ENCODE results near the gene RCAN2.

The RCAN2 gene

GRCh38 chr6:46486181-46486580, 5.1 kb downstream of the RCAN2 start:
- no peaks in the 10 kb centered on the region for H3K9me3 ChIP-seq (ENCODE audit: control insufficient read depth, low read length)
- no peak overlapping the region for H3K9ac ChIP-seq (ENCODE audit: low read length)
- H3K36me3 ChIP-seq (ENCODE audit: control insufficient read depth, insufficient read depth, low read length): no peaks in the 10 kb centered on the region
- peaks cover 21% of the 10 kb centered on the region for H3K27me3 ChIP-seq (ENCODE audit: control insufficient read depth, insufficient read depth, low read length)
- no peak overlapping the region for H3K4me3 ChIP-seq (ENCODE audit: low read length)
- no peaks in the 10 kb centered on the region for H3K4me1 ChIP-seq (ENCODE audit: control insufficient read depth, insufficient read depth, low read length)

- Histone ChIP-seq H3K9ac (ENCODE audit: low read length) (no peak overlapping the region), H3K4me3 (ENCODE audit: low read length) (no peak overlapping the region), H3K4me1 (ENCODE audit: control insufficient read depth, insufficient read depth, low read length) (no peaks in the 10 kb centered on the region), H3K36me3 (ENCODE audit: control insufficient read depth, insufficient read depth, low read length) (no peaks in the 10 kb centered on the region), H3K9me3 (ENCODE audit: control insufficient read depth, low read length) (no peaks in the 10 kb centered on the region), H3K27me3 (ENCODE audit: control insufficient read depth, insufficient read depth, low read length) (peaks cover 7% of the 10 kb centered on the region)
These were observed 7.0 kb downstream of the RCAN2 start for GRCh38 chr6:46484081-46484820.

- Histone ChIP-seq H3K4me1 (ENCODE audit: control insufficient read depth, insufficient read depth, low read length) (no peaks in the 10 kb centered on the region), H3K9ac (ENCODE audit: low read length) (no peak overlapping the region), H3K36me3 (ENCODE audit: control insufficient read depth, insufficient read depth, low read length) (no peaks in the 10 kb centered on the region), H3K9me3 (ENCODE audit: control insufficient read depth, low read length) (no peaks in the 10 kb centered on the region), H3K4me3 (ENCODE audit: low read length) (no peak overlapping the region), H3K27me3 (ENCODE audit: control insufficient read depth, insufficient read depth, low read length) (no peaks in the 10 kb centered on the region)
These were observed 14.9 kb downstream of the RCAN2 start for GRCh38 chr6:46476301-46476700.

- Histone ChIP-seq H3K36me3 (ENCODE audit: control insufficient read depth, insufficient read depth, low read length) (no peaks in the 10 kb centered on the region), H3K9ac (ENCODE audit: low read length) (no peak overlapping the region), H3K4me3 (ENCODE audit: low read length) (no peak overlapping the region), H3K27me3 (ENCODE audit: control insufficient read depth, insufficient read depth, low read length) (no peaks in the 10 kb centered on the region), H3K9me3 (ENCODE audit: control insufficient read depth, low read length) (no peaks in the 10 kb centered on the region), H3K4me1 (ENCODE audit: control insufficient read depth, insufficient read depth, low read length) (no peaks in the 10 kb centered on the region)
These were observed 17.4 kb downstream of the RCAN2 start for GRCh38 chr6:46473881-46474280.

GRCh38 chr6:46472243-46472642, 19.0 kb downstream of the RCAN2 start:
- Histone ChIP-seq H3K4me1 (ENCODE audit: control insufficient read depth, insufficient read depth, low read length) (no peaks in the 10 kb centered on the region), H3K9ac (ENCODE audit: low read length) (no peak overlapping the region), H3K9me3 (ENCODE audit: control insufficient read depth, low read length) (no peaks in the 10 kb centered on the region), H3K36me3 (ENCODE audit: control insufficient read depth, insufficient read depth, low read length) (no peaks in the 10 kb centered on the region), H3K27me3 (ENCODE audit: control insufficient read depth, insufficient read depth, low read length) (no peaks in the 10 kb centered on the region), H3K4me3 (ENCODE audit: low read length) (no peak overlapping the region)

GRCh38 chr6:46469021-46469420, 22.2 kb downstream of the RCAN2 start:
- Histone ChIP-seq H3K9me3 (ENCODE audit: control insufficient read depth, low read length) (no peaks in the 10 kb centered on the region), H3K9ac (ENCODE audit: low read length) (no peak overlapping the region), H3K27me3 (ENCODE audit: control insufficient read depth, insufficient read depth, low read length) (no peaks in the 10 kb centered on the region), H3K4me1 (ENCODE audit: control insufficient read depth, insufficient read depth, low read length) (no peaks in the 10 kb centered on the region), H3K36me3 (ENCODE audit: control insufficient read depth, insufficient read depth, low read length) (no peaks in the 10 kb centered on the region), H3K4me3 (ENCODE audit: low read length) (no peak overlapping the region)

- Histone ChIP-seq H3K27me3 (ENCODE audit: control insufficient read depth, insufficient read depth, low read length) (no peaks in the 10 kb centered on the region), H3K9ac (ENCODE audit: low read length) (no peak overlapping the region), H3K4me1 (ENCODE audit: control insufficient read depth, insufficient read depth, low read length) (no peaks in the 10 kb centered on the region), H3K9me3 (ENCODE audit: control insufficient read depth, low read length) (no peaks in the 10 kb centered on the region), H3K4me3 (ENCODE audit: low read length) (no peak overlapping the region), H3K36me3 (ENCODE audit: control insufficient read depth, insufficient read depth, low read length) (no peaks in the 10 kb centered on the region)
These were observed 22.7 kb downstream of the RCAN2 start for GRCh38 chr6:46468403-46469010.

- no peaks in the 10 kb centered on the region for H3K4me1 ChIP-seq (ENCODE audit: control insufficient read depth, insufficient read depth, low read length)
- H3K27me3 ChIP-seq (ENCODE audit: control insufficient read depth, insufficient read depth, low read length): no peaks in the 10 kb centered on the region
- no peak overlapping the region for H3K9ac ChIP-seq (ENCODE audit: low read length)
- no peaks in the 10 kb centered on the region for H3K36me3 ChIP-seq (ENCODE audit: control insufficient read depth, insufficient read depth, low read length)
- H3K9me3 ChIP-seq (ENCODE audit: control insufficient read depth, low read length): no peaks in the 10 kb centered on the region
- H3K4me3 ChIP-seq (ENCODE audit: low read length): no peak overlapping the region
These were observed 24.7 kb downstream of the RCAN2 start for GRCh38 chr6:46466570-46466969.

- Histone ChIP-seq H3K36me3 (ENCODE audit: control insufficient read depth, insufficient read depth, low read length) (no peaks in the 10 kb centered on the region), H3K4me1 (ENCODE audit: control insufficient read depth, insufficient read depth, low read length) (no peaks in the 10 kb centered on the region), H3K27me3 (ENCODE audit: control insufficient read depth, insufficient read depth, low read length) (no peaks in the 10 kb centered on the region), H3K9ac (ENCODE audit: low read length) (no peak overlapping the region), H3K9me3 (ENCODE audit: control insufficient read depth, low read length) (no peaks in the 10 kb centered on the region), H3K4me3 (ENCODE audit: low read length) (no peak overlapping the region)
These were observed 25.7 kb downstream of the RCAN2 start for GRCh38 chr6:46465294-46466165.

GRCh38 chr6:46456297-46456696, 35.0 kb downstream of the RCAN2 start:
- H3K27me3 ChIP-seq (ENCODE audit: control insufficient read depth, insufficient read depth, low read length): no peaks in the 10 kb centered on the region
- H3K36me3 ChIP-seq (ENCODE audit: control insufficient read depth, insufficient read depth, low read length): no peaks in the 10 kb centered on the region
- no peak overlapping the region for H3K4me3 ChIP-seq (ENCODE audit: low read length)
- no peaks in the 10 kb centered on the region for H3K9me3 ChIP-seq (ENCODE audit: control insufficient read depth, low read length)
- no peaks in the 10 kb centered on the region for H3K4me1 ChIP-seq (ENCODE audit: control insufficient read depth, insufficient read depth, low read length)
- H3K9ac ChIP-seq (ENCODE audit: low read length): no peak overlapping the region

- H3K4me1 ChIP-seq (ENCODE audit: control insufficient read depth, insufficient read depth, low read length): no peaks in the 10 kb centered on the region
- H3K36me3 ChIP-seq (ENCODE audit: control insufficient read depth, insufficient read depth, low read length): no peaks in the 10 kb centered on the region
- no peak overlapping the region for H3K9ac ChIP-seq (ENCODE audit: low read length)
- no peaks in the 10 kb centered on the region for H3K9me3 ChIP-seq (ENCODE audit: control insufficient read depth, low read length)
- H3K27me3 ChIP-seq (ENCODE audit: control insufficient read depth, insufficient read depth, low read length): no peaks in the 10 kb centered on the region
- H3K4me3 ChIP-seq (ENCODE audit: low read length): no peak overlapping the region
These were observed 36.6 kb downstream of the RCAN2 start for GRCh38 chr6:46454691-46455090.

- no peaks in the 10 kb centered on the region for H3K9me3 ChIP-seq (ENCODE audit: control insufficient read depth, low read length)
- no peaks in the 10 kb centered on the region for H3K36me3 ChIP-seq (ENCODE audit: control insufficient read depth, insufficient read depth, low read length)
- H3K4me3 ChIP-seq (ENCODE audit: low read length): no peak overlapping the region
- no peaks in the 10 kb centered on the region for H3K27me3 ChIP-seq (ENCODE audit: control insufficient read depth, insufficient read depth, low read length)
- H3K4me1 ChIP-seq (ENCODE audit: control insufficient read depth, insufficient read depth, low read length): no peaks in the 10 kb centered on the region
- no peak overlapping the region for H3K9ac ChIP-seq (ENCODE audit: low read length)
These were observed 37.4 kb downstream of the RCAN2 start for GRCh38 chr6:46453741-46454316.
